ENCODE data around the gene SSRP1.

Gene SSRP1

DNA sequence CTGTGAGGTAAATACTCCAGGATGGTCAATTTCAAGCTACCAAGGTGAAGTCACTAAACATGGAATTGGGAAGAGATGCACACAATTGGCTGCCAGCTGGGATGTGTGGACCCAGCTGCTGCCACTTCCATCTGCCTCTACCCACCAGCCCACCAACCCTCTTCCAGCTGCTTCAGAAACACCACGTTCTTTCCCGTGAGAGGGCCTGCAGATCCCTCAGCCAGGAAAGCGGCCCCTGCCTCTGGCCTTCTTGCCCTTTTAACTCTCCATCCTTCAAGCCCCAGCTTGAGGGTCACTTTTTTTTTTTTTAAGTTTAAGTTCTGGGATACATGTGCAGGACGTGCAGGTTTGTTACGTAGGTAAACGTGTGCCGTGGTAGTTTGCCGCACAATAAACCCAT lies 25.3 kb upstream of the SSRP1 start:
- no peak for TF ChIP-seq FOXP2 (optimal IDR thresholded peaks at IDR 0.05; ENCODE audit: control extremely low read depth, extremely low read length, insufficient read depth)
- no peak for TF ChIP-seq POLR2AphosphoS5 (IDR thresholded peaks at IDR 0.05; ENCODE audit: borderline replicate concordance, low read depth, low read length)
- TF ChIP-seq EZH2 (IDR thresholded peaks at IDR 0.05): no peak
- no peak overlapping the region for H3K27ac ChIP-seq
- H3K9me3 ChIP-seq (ENCODE audit: low read depth, low read length): no peaks in the 10 kb centered on the region
- no peak for DNase-seq (ENCODE audit: low read depth, low spot score)
- H3K4me3 ChIP-seq: no peak overlapping the region
- H3K9ac ChIP-seq (ENCODE audit: insufficient read length): no peak overlapping the region
- no peaks in the 10 kb centered on the region for H3K36me3 ChIP-seq (ENCODE audit: insufficient read depth, low read length)

DNA sequence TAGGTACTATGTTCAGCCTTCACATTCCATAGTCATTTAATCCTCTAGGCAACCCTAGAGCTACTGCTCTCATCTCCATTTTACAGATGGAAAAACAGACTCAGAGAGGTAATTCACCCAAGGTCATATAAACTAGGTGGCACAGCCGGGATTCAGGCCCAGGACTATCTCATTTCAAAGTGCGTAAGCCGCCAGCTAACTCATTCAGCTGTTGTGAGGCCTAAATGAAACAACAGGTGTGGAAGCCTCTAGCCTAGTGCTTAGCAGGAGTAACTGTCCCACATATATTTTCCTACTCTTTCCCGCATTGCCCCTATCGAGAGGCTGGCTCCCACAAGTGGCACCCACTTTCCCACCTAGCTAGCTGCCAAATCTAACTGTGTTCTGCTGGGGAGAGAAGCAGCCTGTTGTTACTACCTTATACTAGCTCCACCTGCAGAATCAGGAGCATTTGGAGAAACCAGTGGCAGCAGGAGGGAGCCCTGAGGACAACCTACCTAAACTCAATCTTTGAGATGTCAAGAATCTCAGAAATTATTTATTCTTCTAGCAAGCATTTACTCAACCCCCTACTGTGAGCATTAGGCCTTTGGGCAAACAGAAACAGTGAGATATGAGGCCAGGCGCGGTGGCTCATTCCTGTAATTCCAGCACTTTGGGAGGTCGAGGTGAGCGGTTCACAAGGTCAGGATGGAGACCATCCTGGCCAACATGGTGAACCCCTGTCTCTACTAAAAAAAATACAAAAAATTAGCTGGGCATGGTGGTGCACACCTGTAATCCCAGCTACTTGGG lies 24.4 kb upstream of the SSRP1 start:
- H3K36me3 ChIP-seq (ENCODE audit: insufficient read depth, low read length): no peaks in the 10 kb centered on the region
- H3K4me3 ChIP-seq: no peak overlapping the region
- H3K27ac ChIP-seq: no peak overlapping the region
- H3K9ac ChIP-seq (ENCODE audit: insufficient read length): no peak overlapping the region
- no peak for TF ChIP-seq EZH2 (IDR thresholded peaks at IDR 0.05)
- TF ChIP-seq FOXP2 (optimal IDR thresholded peaks at IDR 0.05; ENCODE audit: control extremely low read depth, extremely low read length, insufficient read depth): no peak
- TF ChIP-seq POLR2AphosphoS5 (IDR thresholded peaks at IDR 0.05; ENCODE audit: borderline replicate concordance, low read depth, low read length): no peak
- no peak for DNase-seq (ENCODE audit: low read depth, low spot score)
- no peaks in the 10 kb centered on the region for H3K9me3 ChIP-seq (ENCODE audit: low read depth, low read length)

DNA sequence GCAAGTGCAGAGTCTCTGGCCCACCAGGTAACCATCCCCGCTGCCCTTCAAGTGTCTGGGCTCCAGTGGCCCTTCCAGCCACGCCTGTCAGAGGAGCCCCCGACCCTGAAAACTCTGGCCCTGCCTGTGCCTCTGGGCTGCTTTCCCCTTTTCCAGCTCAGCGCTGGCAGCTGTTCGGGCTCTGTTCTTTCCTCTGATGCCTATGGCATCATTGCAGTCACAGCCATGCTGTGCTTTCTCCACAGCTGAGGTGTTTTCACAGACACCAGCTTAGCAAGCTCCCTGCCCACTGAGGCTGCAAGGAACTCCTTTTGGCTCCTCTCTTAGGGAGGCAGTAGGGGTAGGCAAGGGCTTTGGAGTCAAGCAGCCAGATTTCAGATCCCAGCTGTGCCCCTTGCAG lies 23.7 kb upstream of the SSRP1 start:
- H3K9ac ChIP-seq (ENCODE audit: insufficient read length): no peak overlapping the region
- H3K9me3 ChIP-seq (ENCODE audit: low read depth, low read length): no peaks in the 10 kb centered on the region
- H3K27ac ChIP-seq: no peak overlapping the region
- no peak overlapping the region for H3K4me3 ChIP-seq
- no peak for TF ChIP-seq POLR2AphosphoS5 (IDR thresholded peaks at IDR 0.05; ENCODE audit: borderline replicate concordance, low read depth, low read length)
- TF ChIP-seq EZH2 (IDR thresholded peaks at IDR 0.05): no peak
- no peak for TF ChIP-seq FOXP2 (optimal IDR thresholded peaks at IDR 0.05; ENCODE audit: control extremely low read depth, extremely low read length, insufficient read depth)
- no peaks in the 10 kb centered on the region for H3K36me3 ChIP-seq (ENCODE audit: insufficient read depth, low read length)
- DNase-seq (ENCODE audit: low read depth, low spot score): no peak

DNA sequence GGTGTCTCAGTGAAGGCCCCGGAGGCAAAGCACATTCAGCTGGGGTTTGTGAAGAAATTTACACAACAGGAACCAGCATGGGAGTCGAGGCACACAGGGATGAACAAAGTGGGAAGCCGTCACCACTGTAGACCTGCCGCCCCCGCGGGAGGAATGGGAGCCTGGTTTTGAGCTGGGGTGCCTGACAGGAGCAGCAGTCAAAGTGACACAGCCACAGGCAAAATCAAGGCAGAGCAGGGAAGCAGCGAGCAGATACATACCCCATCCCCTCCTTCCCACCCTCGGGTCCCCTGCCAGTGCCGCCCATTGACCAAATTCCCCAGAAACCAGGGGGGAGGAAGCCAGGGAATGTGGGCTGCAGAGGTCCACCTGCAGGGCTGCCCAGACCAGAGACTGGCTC lies 23.3 kb upstream of the SSRP1 start:
- H3K4me3 ChIP-seq: no peak overlapping the region
- H3K9me3 ChIP-seq (ENCODE audit: low read depth, low read length): no peaks in the 10 kb centered on the region
- H3K9ac ChIP-seq (ENCODE audit: insufficient read length): no peak overlapping the region
- DNase-seq (ENCODE audit: low read depth, low spot score): no peak
- no peak for TF ChIP-seq EZH2 (IDR thresholded peaks at IDR 0.05)
- TF ChIP-seq POLR2AphosphoS5 (IDR thresholded peaks at IDR 0.05; ENCODE audit: borderline replicate concordance, low read depth, low read length): no peak
- TF ChIP-seq FOXP2 (optimal IDR thresholded peaks at IDR 0.05; ENCODE audit: control extremely low read depth, extremely low read length, insufficient read depth): no peak
- no peak overlapping the region for H3K27ac ChIP-seq
- no peaks in the 10 kb centered on the region for H3K36me3 ChIP-seq (ENCODE audit: insufficient read depth, low read length)

DNA sequence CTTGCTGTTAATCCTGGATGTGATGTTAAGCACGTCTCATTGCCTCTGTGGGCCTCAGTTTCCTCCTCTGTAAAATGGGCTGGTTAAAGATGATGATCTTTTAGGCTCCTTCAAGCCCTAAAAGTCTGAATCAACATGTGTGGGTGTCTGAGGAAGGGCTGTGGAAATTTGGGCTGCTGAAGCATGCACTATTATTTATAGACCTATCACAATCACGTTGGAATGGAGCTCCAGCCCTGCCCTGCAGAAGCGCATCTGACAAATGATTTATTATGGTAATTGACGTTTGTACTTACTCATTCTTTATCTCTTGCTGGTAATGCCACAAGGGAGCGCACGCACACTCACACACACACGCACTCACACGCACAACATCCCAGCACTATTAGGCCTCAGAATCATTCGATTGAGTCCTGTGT lies 22.9 kb upstream of the SSRP1 start:
- Histone ChIP-seq H3K36me3 (ENCODE audit: insufficient read depth, low read length) (no peaks in the 10 kb centered on the region), H3K9me3 (ENCODE audit: low read depth, low read length) (no peaks in the 10 kb centered on the region), H3K9ac (ENCODE audit: insufficient read length) (no peak overlapping the region), H3K4me3 (no peak overlapping the region), H3K27ac (no peak overlapping the region)
- DNase-seq (ENCODE audit: low read depth, low spot score): no peak
- TF ChIP-seq FOXP2 (optimal IDR thresholded peaks at IDR 0.05; ENCODE audit: control extremely low read depth, extremely low read length, insufficient read depth): no peak
- TF ChIP-seq EZH2 (IDR thresholded peaks at IDR 0.05): no peak
- TF ChIP-seq POLR2AphosphoS5 (IDR thresholded peaks at IDR 0.05; ENCODE audit: borderline replicate concordance, low read depth, low read length): no peak

DNA sequence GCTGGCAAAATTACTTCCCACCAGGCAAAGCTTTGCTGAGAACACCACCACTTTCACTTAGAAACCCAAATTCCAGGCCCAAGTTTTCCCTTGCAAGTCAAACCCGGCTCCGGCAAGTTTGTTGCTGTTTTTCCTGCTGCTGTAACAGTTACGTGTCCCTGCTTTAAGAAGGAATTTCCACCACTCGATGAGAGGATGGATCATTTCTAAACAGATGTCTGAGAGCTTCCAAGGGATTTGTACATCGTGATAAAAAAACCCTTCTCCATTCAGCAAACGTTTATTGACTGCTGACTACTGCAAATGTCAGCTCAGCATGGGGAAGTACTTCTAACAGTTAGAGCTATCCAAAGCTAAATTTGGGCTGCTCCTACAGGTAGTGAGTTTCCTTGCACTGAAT lies 22.2 kb upstream of the SSRP1 start:
- TF ChIP-seq POLR2AphosphoS5 (IDR thresholded peaks at IDR 0.05; ENCODE audit: borderline replicate concordance, low read depth, low read length) (no peak), EZH2 (IDR thresholded peaks at IDR 0.05) (no peak), FOXP2 (optimal IDR thresholded peaks at IDR 0.05; ENCODE audit: control extremely low read depth, extremely low read length, insufficient read depth) (no peak)
- DNase-seq (ENCODE audit: low read depth, low spot score): no peak
- no peak overlapping the region for H3K4me3 ChIP-seq

DNA sequence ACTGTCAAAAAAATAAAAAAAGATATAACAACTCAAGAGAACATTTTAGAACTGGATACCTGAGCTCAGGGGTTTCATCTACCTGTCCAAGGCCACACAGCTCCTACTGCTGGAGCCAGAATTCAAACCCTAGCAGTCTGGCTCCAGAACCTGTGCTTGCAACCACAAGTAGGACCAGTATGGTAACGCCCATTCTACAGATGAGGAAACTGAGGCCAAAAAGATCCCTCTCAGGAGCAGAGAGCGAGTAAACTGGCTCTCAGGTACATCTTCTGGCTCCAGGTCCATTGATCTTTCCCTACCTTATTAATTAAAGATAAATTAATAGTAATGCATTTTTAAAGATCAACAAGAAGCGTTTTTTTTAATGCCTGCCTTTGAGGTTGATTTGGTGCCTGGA lies 21.6 kb upstream of the SSRP1 start:
- no peaks in the 10 kb centered on the region for H3K36me3 ChIP-seq (ENCODE audit: insufficient read depth, low read length)
- TF ChIP-seq POLR2AphosphoS5 (IDR thresholded peaks at IDR 0.05; ENCODE audit: borderline replicate concordance, low read depth, low read length) (no peak), FOXP2 (optimal IDR thresholded peaks at IDR 0.05; ENCODE audit: control extremely low read depth, extremely low read length, insufficient read depth) (no peak), EZH2 (IDR thresholded peaks at IDR 0.05) (no peak)
- no peaks in the 10 kb centered on the region for H3K9me3 ChIP-seq (ENCODE audit: low read depth, low read length)
- H3K4me3 ChIP-seq: no peak overlapping the region
- H3K27ac ChIP-seq: no peak overlapping the region
- no peak overlapping the region for H3K9ac ChIP-seq (ENCODE audit: insufficient read length)
- DNase-seq (ENCODE audit: low read depth, low spot score): no peak

More for the DNA sequence above, 22.2 kb upstream of the SSRP1 start:
- Histone ChIP-seq H3K9me3 (ENCODE audit: low read depth, low read length) (no peaks in the 10 kb centered on the region), H3K36me3 (ENCODE audit: insufficient read depth, low read length) (no peaks in the 10 kb centered on the region), H3K27ac (no peak overlapping the region), H3K9ac (ENCODE audit: insufficient read length) (no peak overlapping the region)

DNA sequence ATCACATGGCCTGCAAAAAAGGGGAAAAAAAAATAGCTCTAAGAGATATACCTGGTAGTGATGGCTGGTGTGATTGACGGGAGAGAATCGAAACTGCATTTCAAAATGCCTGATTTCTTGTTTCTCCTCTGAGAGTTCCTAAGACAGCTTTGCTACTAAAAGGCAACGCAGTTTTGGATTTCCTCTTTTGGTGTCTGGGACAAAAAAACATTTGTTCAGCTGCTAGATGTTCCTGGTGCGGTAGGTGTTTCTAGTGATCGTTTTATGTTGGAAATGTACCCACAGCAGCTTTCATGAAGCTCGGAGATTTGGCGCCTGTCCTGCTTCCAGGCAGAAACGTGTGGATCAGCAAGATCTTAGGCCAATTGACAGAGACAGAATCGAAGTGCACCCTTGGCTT lies 20.6 kb upstream of the SSRP1 start:
- DNase-seq (ENCODE audit: low read depth, low spot score): no peak
- Histone ChIP-seq H3K4me3 (no peak overlapping the region), H3K9me3 (ENCODE audit: low read depth, low read length) (no peaks in the 10 kb centered on the region), H3K9ac (ENCODE audit: insufficient read length) (no peak overlapping the region), H3K27ac (no peak overlapping the region), H3K36me3 (ENCODE audit: insufficient read depth, low read length) (no peaks in the 10 kb centered on the region)
- TF ChIP-seq EZH2 (IDR thresholded peaks at IDR 0.05) (no peak), FOXP2 (optimal IDR thresholded peaks at IDR 0.05; ENCODE audit: control extremely low read depth, extremely low read length, insufficient read depth) (no peak)

DNA sequence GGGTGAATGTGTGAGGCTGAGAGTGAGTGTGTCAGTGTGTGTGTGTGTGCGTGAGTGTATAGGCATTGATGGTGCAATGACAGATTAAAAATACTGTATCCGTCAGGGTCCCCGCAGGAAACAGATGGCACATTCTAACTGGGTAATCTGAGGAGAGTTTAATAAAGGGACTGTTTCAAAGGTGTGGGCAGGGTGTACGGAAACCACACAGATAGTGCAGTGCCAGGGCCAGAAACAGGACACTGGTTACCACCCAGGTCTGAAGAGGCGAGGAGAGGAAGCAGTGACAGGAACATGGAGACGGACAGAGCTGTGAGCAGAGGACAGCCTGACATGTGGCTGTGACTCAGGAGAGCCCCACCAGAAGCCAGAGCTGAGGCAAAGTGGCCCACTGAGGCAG lies 19.0 kb upstream of the SSRP1 start:
- no peaks in the 10 kb centered on the region for H3K9me3 ChIP-seq (ENCODE audit: low read depth, low read length)
- no peak overlapping the region for H3K4me3 ChIP-seq
- H3K9ac ChIP-seq (ENCODE audit: insufficient read length): no peak overlapping the region
- DNase-seq (ENCODE audit: low read depth, low spot score): no peak
- TF ChIP-seq FOXP2 (optimal IDR thresholded peaks at IDR 0.05; ENCODE audit: control extremely low read depth, extremely low read length, insufficient read depth) (no peak), EZH2 (IDR thresholded peaks at IDR 0.05) (no peak), POLR2AphosphoS5 (IDR thresholded peaks at IDR 0.05; ENCODE audit: borderline replicate concordance, low read depth, low read length) (no peak)
- no peaks in the 10 kb centered on the region for H3K36me3 ChIP-seq (ENCODE audit: insufficient read depth, low read length)
- no peak overlapping the region for H3K27ac ChIP-seq

Measured in SK-N-MC (cell line).